22Rv1 (cell line): ENCODE measurements around the gene BTG1.

ENCODE experiments used
- H3K27ac ChIP-seq: fragments of 450-650 bp; 2 replicates; pipeline ENCODE4 v1.5.1; 2017
- ZFX ChIP-seq: fragments of 450-650 bp; IDR thresholded peaks from 2 replicates; pipeline ENCODE4 v1.6.1; 2017; ENCODE audit warnings: antibody characterized with exemption, borderline replicate concordance
- TF ChIP-seq, protein P1 (sequence below): fragments of 450-650 bp; IDR thresholded peaks from 2 replicates; pipeline ENCODE4 v1.5.1; 2017; ENCODE audit warnings: mild to moderate bottlenecking

BTG1 gene

GRCh38 chr12:92132288-92132687, 13.4 kb downstream of the BTG1 start:
- TF ChIP-seq, protein P1, sequence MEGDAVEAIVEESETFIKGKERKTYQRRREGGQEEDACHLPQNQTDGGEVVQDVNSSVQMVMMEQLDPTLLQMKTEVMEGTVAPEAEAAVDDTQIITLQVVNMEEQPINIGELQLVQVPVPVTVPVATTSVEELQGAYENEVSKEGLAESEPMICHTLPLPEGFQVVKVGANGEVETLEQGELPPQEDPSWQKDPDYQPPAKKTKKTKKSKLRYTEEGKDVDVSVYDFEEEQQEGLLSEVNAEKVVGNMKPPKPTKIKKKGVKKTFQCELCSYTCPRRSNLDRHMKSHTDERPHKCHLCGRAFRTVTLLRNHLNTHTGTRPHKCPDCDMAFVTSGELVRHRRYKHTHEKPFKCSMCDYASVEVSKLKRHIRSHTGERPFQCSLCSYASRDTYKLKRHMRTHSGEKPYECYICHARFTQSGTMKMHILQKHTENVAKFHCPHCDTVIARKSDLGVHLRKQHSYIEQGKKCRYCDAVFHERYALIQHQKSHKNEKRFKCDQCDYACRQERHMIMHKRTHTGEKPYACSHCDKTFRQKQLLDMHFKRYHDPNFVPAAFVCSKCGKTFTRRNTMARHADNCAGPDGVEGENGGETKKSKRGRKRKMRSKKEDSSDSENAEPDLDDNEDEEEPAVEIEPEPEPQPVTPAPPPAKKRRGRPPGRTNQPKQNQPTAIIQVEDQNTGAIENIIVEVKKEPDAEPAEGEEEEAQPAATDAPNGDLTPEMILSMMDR = no peak
- TF ChIP-seq ZFX = no peak
- no peak overlapping the region for H3K27ac ChIP-seq

- TF ChIP-seq ZFX = no peak
- TF ChIP-seq, protein P1 = no peak
These were observed 14.6 kb downstream of the BTG1 start for GRCh38 chr12:92130999-92131398.

DNA sequence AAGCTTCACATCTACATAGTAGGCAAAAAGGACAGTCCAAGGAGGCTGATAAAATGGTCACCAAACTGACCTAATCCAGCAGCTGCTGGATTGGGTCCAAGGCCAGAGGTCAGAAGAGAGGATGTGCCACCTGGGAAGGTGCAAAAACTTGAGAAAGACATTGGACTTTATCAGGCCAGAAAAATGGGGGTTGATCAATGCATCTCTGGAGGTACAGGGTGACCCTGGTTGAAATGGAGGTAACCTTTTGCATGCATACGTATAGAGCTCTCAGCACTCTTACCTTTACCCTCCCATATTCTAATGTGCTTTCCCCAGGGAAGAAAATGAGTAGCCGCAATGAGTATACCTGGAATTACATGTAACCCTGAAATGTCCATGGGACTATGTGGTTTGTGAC, 16.0 kb downstream of the BTG1 start:
- no peak for TF ChIP-seq ZFX
- TF ChIP-seq, protein P1 = no peak
- H3K27ac ChIP-seq = no peak overlapping the region

More at GRCh38 chr12:92130999-92131398, 14.6 kb downstream of the BTG1 start:
- no peak overlapping the region for H3K27ac ChIP-seq

GRCh38 chr12:92128612-92129011, 17.0 kb downstream of the BTG1 start:
- TF ChIP-seq ZFX = no peak
- TF ChIP-seq, protein P1 = no peak
- no peak overlapping the region for H3K27ac ChIP-seq

GRCh38 chr12:92124689-92125029, 21.0 kb downstream of the BTG1 start:
- TF ChIP-seq ZFX = no peak
- TF ChIP-seq, protein P1 = no peak
- H3K27ac ChIP-seq = no peak overlapping the region

- H3K27ac ChIP-seq = no peak overlapping the region
- TF ChIP-seq, protein P1 = no peak
- TF ChIP-seq ZFX = no peak
These were observed 21.6 kb downstream of the BTG1 start for GRCh38 chr12:92123780-92124688.
